HepG2 (cell line): ENCODE results near the gene ACSM3. TPM values are rescaled to one million over a fixed set of nuclear protein-coding genes. Genes with fewer than 3 reads are reported as not detected.

Experiments
- ATAC-seq: fragments of 200-7000 bp; cut with Tn5 transposase; 3 replicates; pipeline ENCODE4 v1.9.1; 2020; ENCODE audit warnings: mild to moderate bottlenecking, moderate library complexity
- BruUV-seq: library from RNA; stranded (reverse); fragments of 400-500 nt; replicated peaks from 2 replicates; lab custom pipeline; 2021; lab: Mats Ljungman, UMichigan
- CTCF ChIA-PET: fragments of 300-600 bp; formaldehyde crosslinking; extraction: SDS; loops from one replicate; lab custom pipeline; 2021; ENCODE audit warnings: low total read pairs, inconsistent platforms, low intra/inter-chr PET ratio; lab: Yijun Ruan, JAX
- POLR2A ChIA-PET: fragments of 350-600 bp; sonication (Branson Sonifier 250); formaldehyde crosslinking; loops from one replicate; lab custom pipeline; 2020; ENCODE audit warnings: antibody characterized with exemption, inconsistent platforms; lab: Yijun Ruan, JAX
- DNase-seq: peaks from one replicate; pipeline ENCODE4 v3.0.0-alpha.2; 2015; ENCODE audit warnings: low spot score
- FAIRE-seq: peaks from 3 replicates; lab custom pipeline; 2011; peaks lifted over from hg19 to GRCh38; lab: Jason Lieb, UNC
- H2AFZ ChIP-seq: one replicate; pipeline ENCODE4 v1.6.1; 2011; ENCODE audit warnings: low read length, inconsistent platforms
- H3K27ac ChIP-seq: fragments of 300-600 bp; 3 replicates; pipeline ENCODE4 v1.8.0; 2011; ENCODE audit warnings: mixed run types, mild to moderate bottlenecking, mixed read lengths, low read length, inconsistent platforms; ENCODE audit not compliant: insufficient read depth; ENCODE audit errors: extremely low read length
- H3K27me3 ChIP-seq, 2 experiments: fragments of 200-600 bp in 1 of 2; 2 replicates in 1 of 2; 3 replicates in 1 of 2; pipeline versions ENCODE4 v1.6.0 to v1.8.0; 2011; ENCODE audit warnings: low read length in 2 of 2, mild to moderate bottlenecking in 2 of 2, moderate library complexity in 2 of 2, inconsistent platforms in 1 of 2; ENCODE audit not compliant: insufficient read depth in 2 of 2, control insufficient read depth in 1 of 2
- H3K36me3 ChIP-seq, 2 experiments: fragments of 200-600 bp in 1 of 2; replicated peaks in 1 of 2; 2 replicates in 1 of 2; 3 replicates in 1 of 2; pipeline versions ENCODE4 v1.5.1 to v1.8.0; 2011; ENCODE audit warnings: low read length in 2 of 2, inconsistent platforms in 1 of 2; ENCODE audit not compliant: insufficient read depth in 2 of 2, control insufficient read depth in 1 of 2
- H3K4me1 ChIP-seq: 2 replicates; pipeline ENCODE4 v1.5.1; 2012; ENCODE audit warnings: low read length, inconsistent platforms; ENCODE audit not compliant: insufficient read depth
- H3K4me2 ChIP-seq: 2 replicates; pipeline ENCODE4 v1.6.0; 2011; ENCODE audit warnings: low read depth, low read length, inconsistent platforms
- H3K4me3 ChIP-seq, 3 experiments: fragments of 200-600 bp in 1 of 3; sonication (generic), shearing (Covaris generic) in 1 of 3; replicated peaks in 1 of 3; 2 replicates each; pipeline ENCODE4 v1.5.1; 2011 to 2016; ENCODE audit warnings: low read length in 3 of 3, inconsistent platforms in 2 of 3, low read depth in 2 of 3, mild to moderate bottlenecking in 2 of 3, control low read depth in 1 of 3, mixed read lengths in 1 of 3; ENCODE audit not compliant: insufficient read depth in 1 of 3
- H3K79me2 ChIP-seq: one replicate; pipeline ENCODE4 v1.6.1; 2011; ENCODE audit warnings: low read length, inconsistent platforms; ENCODE audit not compliant: insufficient read depth
- H3K9ac ChIP-seq: 2 replicates; pipeline ENCODE4 v1.6.0; 2011; ENCODE audit warnings: mild to moderate bottlenecking, low read depth, low read length, inconsistent platforms; ENCODE audit not compliant: insufficient read depth
- H3K9me3 ChIP-seq: 2 replicates; pipeline ENCODE4 v1.5.1; 2012; ENCODE audit warnings: mild to moderate bottlenecking, low read length
- H4K20me1 ChIP-seq: 2 replicates; pipeline ENCODE4 v1.6.0; 2011; ENCODE audit warnings: inconsistent platforms, mild to moderate bottlenecking, low read length, moderate library complexity; ENCODE audit not compliant: insufficient read depth
- ARNTL ChIP-seq: sonication (generic); formaldehyde crosslinking; IDR thresholded peaks from 2 replicates; pipeline ENCODE4 v1.4.0; 2020; ENCODE audit warnings: mild to moderate bottlenecking, missing genetic modification reagents
- CCDC6 ChIP-seq: sonication (generic); formaldehyde crosslinking; IDR thresholded peaks from 2 replicates; pipeline ENCODE4 v1.8.1; 2022; ENCODE audit warnings: mild to moderate bottlenecking, missing genetic modification reagents, moderate library complexity
- E2F1 ChIP-seq: sonication (generic); formaldehyde crosslinking; IDR thresholded peaks from 2 replicates; pipeline ENCODE4 v1.5.0; 2020; ENCODE audit warnings: missing genetic modification reagents
- EEA1 ChIP-seq: sonication (generic); formaldehyde crosslinking; IDR thresholded peaks from 2 replicates; pipeline ENCODE4 v1.5.1; 2020; ENCODE audit warnings: mild to moderate bottlenecking, missing genetic modification reagents, borderline replicate concordance
- GLI4 ChIP-seq: sonication (generic); formaldehyde crosslinking; IDR thresholded peaks from 2 replicates; pipeline ENCODE4 v1.5.1; 2020; ENCODE audit warnings: missing genetic modification reagents, mild to moderate bottlenecking, moderate library complexity, borderline replicate concordance
- HOXA5 ChIP-seq: sonication (generic); formaldehyde crosslinking; IDR thresholded peaks from 2 replicates; pipeline ENCODE4 v1.4.0; 2020; ENCODE audit warnings: missing genetic modification reagents
- KDM4B ChIP-seq: sonication (generic); formaldehyde crosslinking; IDR thresholded peaks from 2 replicates; pipeline ENCODE4 v1.4.0; 2020; ENCODE audit warnings: missing genetic modification reagents
- PPARG ChIP-seq: conservative IDR thresholded peaks from 2 replicates; pipeline ENCODE4 v1.6.1; 2016; ENCODE audit warnings: missing biosample characterization, missing genetic modification reagents
- TBX2 ChIP-seq: sonication (generic); formaldehyde crosslinking; IDR thresholded peaks from 2 replicates; pipeline ENCODE4 v1.5.0; 2020; ENCODE audit warnings: missing genetic modification reagents, mild to moderate bottlenecking, borderline replicate concordance
- TCF7L2 ChIP-seq: IDR thresholded peaks from 2 replicates; pipeline ENCODE4 v1.6.1; 2011; ENCODE audit warnings: mild to moderate bottlenecking, low read depth, low read length, moderate library complexity
- U2AF2 ChIP-seq: fragments of 200-400 bp; formaldehyde crosslinking; IDR thresholded peaks from 2 replicates; pipeline ENCODE4 v1.6.1; 2017; ENCODE audit warnings: low read depth, mild to moderate bottlenecking, low read length
- ZNF629 ChIP-seq: sonication (generic); formaldehyde crosslinking; conservative IDR thresholded peaks from 2 replicates; pipeline ENCODE4 v1.5.0; 2020; ENCODE audit warnings: missing genetic modification reagents
- WGBS: methylation state at CpG from one replicate; pipeline ENCODE4 v1.1.6; 2017; ENCODE audit warnings: low lambda C conversion rate; 5-methylcytosine and 5-hydroxymethylcytosine counted together
- in situ Hi-C: cut with HindIII; loops from 2 replicates; pipeline ENCODE4 v1.10.0; 2017; ENCODE audit warnings: low pct_unique_long_range_greater_than_20kb; ENCODE audit not compliant: extremely low pct_ligation_motif_present
- intact Hi-C: fragments of 100-400 bp; cut with micrococcal nuclease; formaldehyde crosslinking; loops from one replicate; pipeline ENCODE4 v1.10.0; 2022; ENCODE audit not compliant: unreplicated experiment
- polyA plus RNA-seq, 8 experiments: library from polyadenylated mRNA; depleted of rRNA in 3 of 8; stranded (reverse) in 7 of 8; unstranded in 1 of 8; fragments of >200 nt; fragmentation: Illumina TruSeq in 4 of 8; extraction: Trizol in 4 of 8; gene quantifications; 2 replicates each; pipeline versions ENCODE4 v1.2.1 to v1.2.3, GENCODE V29; 2011 to 2016; ENCODE audit warnings: low read depth in 4 of 8, missing spikeins in 1 of 8, mixed read lengths in 1 of 8; ENCODE audit not compliant: insufficient read depth in 1 of 8
- total RNA-seq, 5 experiments: library from RNA; depleted of rRNA; stranded (reverse); fragments of >200 nt; fragmentation: Illumina TruSeq; extraction: Trizol; gene quantifications; 2 replicates each; pipeline ENCODE4 v1.2.3, GENCODE V29; 2016; ENCODE audit warnings: low read depth in 1 of 5
- TF ChIP-seq, protein P1 (sequence below): sonication (generic); formaldehyde crosslinking; IDR thresholded peaks from 2 replicates; pipeline ENCODE4 v1.5.1; 2020; ENCODE audit warnings: missing genetic modification reagents, mild to moderate bottlenecking, borderline replicate concordance
- TF ChIP-seq, protein P2 (sequence below): sonication (generic); formaldehyde crosslinking; IDR thresholded peaks from 2 replicates; pipeline ENCODE4 v1.8.0; 2022; ENCODE audit warnings: low read depth, missing genetic modification reagents

ACSM3 gene
- total and polyA plus RNA-seq, 2 of the 13 experiments (the other 11 are each of a cell fraction or from before 2014, with no cell fraction given): 74.0 to 108 TPM

- intact Hi-C loops (no loop called here), in situ Hi-C loops (no loop called here)
- 53% methylated on average over 7 of the region's 7 CpGs for WGBS
- peaks cover 12% of the 10 kb centered on the region for H4K20me1 ChIP-seq
- H3K79me2 ChIP-seq: peaks cover 12% of the 10 kb centered on the region
- no peak for TF ChIP-seq EEA1
- TF ChIP-seq TBX2 (CRISPR knock-in tag): 0 out of 2 replicates have a peak, but pooled peaks have one; percentile 15
- TF ChIP-seq PPARG: peak; percentile 66
- H3K4me2 ChIP-seq: peak overlapping the region; percentile 16; the same call in 1 of the 2 replicates
- H3K36me3 ChIP-seq: no peaks in the 10 kb centered on the region
- no peak overlapping the region for H3K27ac ChIP-seq
- ChIA-PET CTCF (no interaction called here), POLR2A (no interaction called here)
- no peak for DNase-seq
- no peaks in the 10 kb centered on the region; a peak in 1 of 5 replicates for H3K27me3 ChIP-seq
- no TSS peak for BruUV-seq
- no peak overlapping the region for H2AFZ ChIP-seq
- H3K9ac ChIP-seq: no peak overlapping the region
- peaks cover 16% of the 10 kb centered on the region for H3K9me3 ChIP-seq
- FAIRE-seq: peak; percentile 48
- H3K4me1 ChIP-seq: peaks cover 29% of the 10 kb centered on the region
- no peak overlapping the region for H3K4me3 ChIP-seq
- no peak for ATAC-seq
Observed at GRCh38 chr16:20744922-20745440, 18.8 kb upstream of the ACSM3 start.

DNA sequence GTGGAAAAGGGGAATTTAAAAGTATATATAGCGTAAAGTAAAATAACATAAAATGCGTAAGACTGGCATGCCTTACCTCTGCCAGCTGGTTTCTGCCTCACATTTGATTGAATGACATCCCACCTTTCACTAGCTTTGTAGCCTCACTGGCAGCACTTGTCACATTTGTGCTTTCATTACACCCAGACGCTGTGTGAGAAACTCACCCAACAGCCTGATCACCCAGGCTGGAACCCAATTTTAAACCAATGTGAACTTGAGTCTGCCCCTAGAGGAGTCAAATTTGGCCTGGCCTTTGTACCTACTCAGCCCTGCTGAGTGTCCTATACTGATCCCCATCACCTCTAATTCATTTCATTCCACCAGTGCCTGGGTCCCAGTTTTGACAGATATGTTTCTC lies 17.4 kb upstream of the ACSM3 start:
- H3K27ac ChIP-seq: no peak overlapping the region
- FAIRE-seq: no peak
- no peaks in the 10 kb centered on the region; a peak in 1 of 5 replicates for H3K27me3 ChIP-seq
- H3K4me1 ChIP-seq: peaks cover 22% of the 10 kb centered on the region
- in situ Hi-C loops: no loop called here
- WGBS: 95% methylated on average over 3 of the region's 3 CpGs
- no TSS peak for BruUV-seq
- CTCF ChIA-PET: no interaction called here
- H3K79me2 ChIP-seq: no peaks in the 10 kb centered on the region
- H3K36me3 ChIP-seq: no peaks in the 10 kb centered on the region
- H4K20me1 ChIP-seq: no peaks in the 10 kb centered on the region
- H3K9me3 ChIP-seq: peaks cover 16% of the 10 kb centered on the region
- no peak overlapping the region for H3K4me2 ChIP-seq
- POLR2A ChIA-PET: no interaction called here
- no peak overlapping the region for H3K4me3 ChIP-seq
- no peak for ATAC-seq
- no peak overlapping the region for H2AFZ ChIP-seq
- intact Hi-C loops: no loop called here
- no peak overlapping the region for H3K9ac ChIP-seq
- no peak for DNase-seq
- TF ChIP-seq, protein P1, sequence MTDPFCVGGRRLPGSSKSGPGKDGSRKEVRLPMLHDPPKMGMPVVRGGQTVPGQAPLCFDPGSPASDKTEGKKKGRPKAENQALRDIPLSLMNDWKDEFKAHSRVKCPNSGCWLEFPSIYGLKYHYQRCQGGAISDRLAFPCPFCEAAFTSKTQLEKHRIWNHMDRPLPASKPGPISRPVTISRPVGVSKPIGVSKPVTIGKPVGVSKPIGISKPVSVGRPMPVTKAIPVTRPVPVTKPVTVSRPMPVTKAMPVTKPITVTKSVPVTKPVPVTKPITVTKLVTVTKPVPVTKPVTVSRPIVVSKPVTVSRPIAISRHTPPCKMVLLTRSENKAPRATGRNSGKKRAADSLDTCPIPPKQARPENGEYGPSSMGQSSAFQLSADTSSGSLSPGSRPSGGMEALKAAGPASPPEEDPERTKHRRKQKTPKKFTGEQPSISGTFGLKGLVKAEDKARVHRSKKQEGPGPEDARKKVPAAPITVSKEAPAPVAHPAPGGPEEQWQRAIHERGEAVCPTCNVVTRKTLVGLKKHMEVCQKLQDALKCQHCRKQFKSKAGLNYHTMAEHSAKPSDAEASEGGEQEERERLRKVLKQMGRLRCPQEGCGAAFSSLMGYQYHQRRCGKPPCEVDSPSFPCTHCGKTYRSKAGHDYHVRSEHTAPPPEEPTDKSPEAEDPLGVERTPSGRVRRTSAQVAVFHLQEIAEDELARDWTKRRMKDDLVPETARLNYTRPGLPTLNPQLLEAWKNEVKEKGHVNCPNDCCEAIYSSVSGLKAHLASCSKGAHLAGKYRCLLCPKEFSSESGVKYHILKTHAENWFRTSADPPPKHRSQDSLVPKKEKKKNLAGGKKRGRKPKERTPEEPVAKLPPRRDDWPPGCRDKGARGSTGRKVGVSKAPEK (CRISPR knock-in tag): no peak
- TF ChIP-seq GLI4 (CRISPR knock-in tag) (no peak), U2AF2 (no peak), CCDC6 (CRISPR knock-in tag) (no peak), KDM4B (no peak), TCF7L2 (no peak), ZNF629 (CRISPR knock-in tag) (no peak), ARNTL (CRISPR knock-in tag) (no peak), HOXA5 (CRISPR knock-in tag) (no peak), E2F1 (CRISPR knock-in tag) (no peak)
- TF ChIP-seq, protein P2, sequence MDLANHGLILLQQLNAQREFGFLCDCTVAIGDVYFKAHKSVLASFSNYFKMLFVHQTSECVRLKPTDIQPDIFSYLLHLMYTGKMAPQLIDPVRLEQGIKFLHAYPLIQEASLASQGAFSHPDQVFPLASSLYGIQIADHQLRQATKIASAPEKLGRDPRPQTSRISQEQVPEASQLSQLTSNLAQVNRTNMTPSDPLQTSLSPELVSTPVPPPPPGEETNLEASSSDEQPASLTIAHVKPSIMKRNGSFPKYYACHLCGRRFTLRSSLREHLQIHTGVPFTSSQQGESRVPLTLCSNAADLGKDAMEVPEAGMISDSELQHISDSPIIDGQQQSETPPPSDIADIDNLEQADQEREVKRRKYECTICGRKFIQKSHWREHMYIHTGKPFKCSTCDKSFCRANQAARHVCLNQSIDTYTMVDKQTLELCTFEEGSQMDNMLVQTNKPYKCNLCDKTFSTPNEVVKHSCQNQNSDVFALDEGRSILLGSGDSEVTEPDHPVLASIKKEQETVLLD (CRISPR knock-in tag): no peak
